HG03139 (cell line): ENCODE measurements around the gene HRC.
"Not testable (repeated sequence)": the region's sequence is repeated elsewhere in the genome, so short reads cannot be mapped to it uniquely, and the experiment has no call there.

Experiments used
- ATAC-seq: cut with Tn5 transposase; IDR thresholded peaks from one replicate; pipeline ENCODE4 v1.9.1; 2021; ENCODE audit not compliant: unreplicated experiment

The HRC gene, protein sequence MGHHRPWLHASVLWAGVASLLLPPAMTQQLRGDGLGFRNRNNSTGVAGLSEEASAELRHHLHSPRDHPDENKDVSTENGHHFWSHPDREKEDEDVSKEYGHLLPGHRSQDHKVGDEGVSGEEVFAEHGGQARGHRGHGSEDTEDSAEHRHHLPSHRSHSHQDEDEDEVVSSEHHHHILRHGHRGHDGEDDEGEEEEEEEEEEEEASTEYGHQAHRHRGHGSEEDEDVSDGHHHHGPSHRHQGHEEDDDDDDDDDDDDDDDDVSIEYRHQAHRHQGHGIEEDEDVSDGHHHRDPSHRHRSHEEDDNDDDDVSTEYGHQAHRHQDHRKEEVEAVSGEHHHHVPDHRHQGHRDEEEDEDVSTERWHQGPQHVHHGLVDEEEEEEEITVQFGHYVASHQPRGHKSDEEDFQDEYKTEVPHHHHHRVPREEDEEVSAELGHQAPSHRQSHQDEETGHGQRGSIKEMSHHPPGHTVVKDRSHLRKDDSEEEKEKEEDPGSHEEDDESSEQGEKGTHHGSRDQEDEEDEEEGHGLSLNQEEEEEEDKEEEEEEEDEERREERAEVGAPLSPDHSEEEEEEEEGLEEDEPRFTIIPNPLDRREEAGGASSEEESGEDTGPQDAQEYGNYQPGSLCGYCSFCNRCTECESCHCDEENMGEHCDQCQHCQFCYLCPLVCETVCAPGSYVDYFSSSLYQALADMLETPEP

DNA sequence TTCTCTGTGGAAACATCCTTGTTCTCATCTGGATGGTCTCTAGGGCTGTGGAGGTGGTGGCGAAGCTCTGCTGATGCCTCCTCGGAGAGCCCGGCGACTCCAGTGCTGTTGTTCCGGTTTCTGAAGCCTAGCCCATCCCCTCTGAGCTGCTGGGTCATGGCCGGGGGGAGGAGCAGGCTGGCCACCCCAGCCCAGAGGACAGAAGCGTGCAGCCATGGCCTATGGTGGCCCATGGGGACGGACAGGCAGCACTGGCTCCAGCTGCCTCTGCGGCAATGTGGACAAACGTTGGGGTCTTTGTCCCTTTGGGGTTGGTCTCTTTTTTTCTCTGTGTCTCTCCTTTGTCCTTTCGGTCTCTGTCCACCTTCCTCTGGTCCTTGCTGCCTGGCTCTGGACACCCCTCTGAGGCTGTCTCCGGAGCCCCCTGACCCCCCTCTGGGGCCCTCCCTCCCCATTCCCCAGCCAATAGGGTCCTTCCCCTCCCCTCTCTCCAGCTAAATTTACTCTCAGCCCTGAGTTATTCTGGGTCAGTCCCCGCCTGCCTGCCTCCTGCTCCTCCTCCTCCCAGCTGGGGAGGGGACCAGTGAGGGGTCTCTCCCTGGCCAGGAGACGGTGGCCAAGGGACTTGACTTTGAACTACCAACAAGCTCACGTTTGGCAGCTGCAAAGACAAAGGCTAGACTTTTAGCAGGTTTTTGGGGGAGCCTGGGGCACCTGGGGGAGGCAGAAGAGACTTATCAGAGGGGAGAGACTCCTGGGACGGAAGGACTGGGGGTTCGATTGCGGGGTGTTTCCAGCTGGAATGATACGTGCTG, at the start of gene HRC:
HRC (minus strand) TSS at position 392 of the 815 bp plus-strand sequence; CDS start at position 233, 159 bp downstream.
- no peak for ATAC-seq

DNA sequence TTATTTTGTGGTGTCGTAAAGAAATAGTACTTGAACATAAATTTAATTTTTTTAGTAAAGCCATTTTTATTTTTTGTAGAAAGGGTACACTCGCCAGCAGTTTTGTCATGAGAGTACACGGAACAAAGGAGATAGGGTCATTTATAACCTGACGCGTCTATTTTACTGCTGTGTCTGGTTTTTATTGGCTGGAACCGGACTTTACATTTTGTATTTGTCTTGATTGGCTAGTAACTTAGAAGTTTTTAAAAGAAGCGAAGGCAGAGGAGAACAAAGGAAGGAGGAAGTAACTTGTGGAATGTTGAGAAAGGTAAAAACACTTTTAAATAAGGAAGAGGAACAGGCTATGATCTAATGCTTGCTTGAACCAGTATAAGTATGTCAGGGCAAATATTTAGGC, 45.8 kb upstream of the HRC start:
- no peak for ATAC-seq

DNA sequence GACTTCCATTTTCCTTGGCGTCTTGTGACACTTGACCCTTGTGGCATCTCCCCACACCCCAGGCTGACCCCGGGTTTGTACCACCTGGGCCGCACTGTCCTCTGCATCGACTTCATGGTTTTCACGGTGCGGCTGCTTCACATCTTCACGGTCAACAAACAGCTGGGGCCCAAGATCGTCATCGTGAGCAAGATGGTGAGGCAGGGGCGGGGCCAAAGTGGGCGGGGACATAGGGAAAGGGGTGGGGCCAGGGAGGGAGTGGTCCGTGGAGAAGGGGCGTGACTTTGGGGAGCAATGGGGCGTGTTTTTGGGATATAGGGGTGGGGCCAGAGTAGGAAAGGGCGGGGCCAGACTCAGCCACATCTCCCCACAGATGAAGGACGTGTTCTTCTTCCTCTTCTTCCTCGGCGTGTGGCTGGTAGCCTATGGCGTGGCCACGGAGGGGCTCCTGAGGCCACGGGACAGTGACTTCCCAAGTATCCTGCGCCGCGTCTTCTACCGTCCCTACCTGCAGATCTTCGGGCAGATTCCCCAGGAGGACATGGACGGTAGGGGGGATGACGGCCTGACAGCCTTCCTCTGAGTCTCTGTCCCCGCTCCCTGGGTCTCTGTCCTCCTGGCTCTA, 45.2 kb upstream of the HRC start:
- ATAC-seq: no peak

DNA sequence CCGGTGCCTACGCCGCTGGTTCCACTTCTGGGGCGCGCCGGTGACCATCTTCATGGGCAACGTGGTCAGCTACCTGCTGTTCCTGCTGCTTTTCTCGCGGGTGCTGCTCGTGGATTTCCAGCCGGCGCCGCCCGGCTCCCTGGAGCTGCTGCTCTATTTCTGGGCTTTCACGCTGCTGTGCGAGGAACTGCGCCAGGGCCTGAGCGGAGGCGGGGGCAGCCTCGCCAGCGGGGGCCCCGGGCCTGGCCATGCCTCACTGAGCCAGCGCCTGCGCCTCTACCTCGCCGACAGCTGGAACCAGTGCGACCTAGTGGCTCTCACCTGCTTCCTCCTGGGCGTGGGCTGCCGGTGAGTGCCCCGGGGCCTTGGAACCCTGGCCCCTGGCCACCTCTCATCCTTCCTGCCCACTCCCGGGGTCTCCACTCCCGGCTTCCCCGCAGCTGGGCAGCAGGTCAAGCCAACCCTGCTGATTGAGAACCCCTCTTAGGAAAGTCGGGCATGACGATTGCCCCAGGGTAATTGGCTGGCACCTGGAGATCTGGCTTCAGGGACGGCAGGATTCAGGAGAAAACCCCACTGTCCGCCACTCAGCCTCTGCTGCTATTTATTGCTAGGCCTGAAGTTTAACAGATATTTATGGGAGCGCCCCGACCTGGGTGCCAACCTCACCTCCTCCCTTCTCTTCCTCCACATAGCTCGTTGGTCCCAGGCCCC, 41.5 kb upstream of the HRC start:
- ATAC-seq: no peak

DNA sequence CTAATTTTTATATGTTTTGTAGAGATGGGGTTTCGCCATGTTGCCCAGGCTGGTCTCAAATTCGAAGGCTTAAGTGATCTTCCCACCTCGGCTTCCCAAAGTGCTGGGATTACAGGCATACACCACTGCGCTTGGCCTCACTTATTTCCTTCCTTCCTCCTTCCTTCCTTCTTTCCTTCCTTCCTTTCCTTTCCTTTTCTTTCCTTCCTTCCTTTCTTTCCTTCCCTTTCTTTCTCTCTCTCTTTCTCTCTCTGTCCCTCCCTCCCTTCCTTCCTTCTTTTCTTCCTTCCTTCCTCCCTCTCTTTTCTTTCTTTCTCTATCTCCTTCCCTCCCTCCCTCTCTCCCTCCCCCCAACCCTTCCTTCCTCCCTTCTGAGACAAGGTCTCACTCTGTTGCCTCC, 39.2 kb upstream of the HRC start:
- ATAC-seq: no peak

DNA sequence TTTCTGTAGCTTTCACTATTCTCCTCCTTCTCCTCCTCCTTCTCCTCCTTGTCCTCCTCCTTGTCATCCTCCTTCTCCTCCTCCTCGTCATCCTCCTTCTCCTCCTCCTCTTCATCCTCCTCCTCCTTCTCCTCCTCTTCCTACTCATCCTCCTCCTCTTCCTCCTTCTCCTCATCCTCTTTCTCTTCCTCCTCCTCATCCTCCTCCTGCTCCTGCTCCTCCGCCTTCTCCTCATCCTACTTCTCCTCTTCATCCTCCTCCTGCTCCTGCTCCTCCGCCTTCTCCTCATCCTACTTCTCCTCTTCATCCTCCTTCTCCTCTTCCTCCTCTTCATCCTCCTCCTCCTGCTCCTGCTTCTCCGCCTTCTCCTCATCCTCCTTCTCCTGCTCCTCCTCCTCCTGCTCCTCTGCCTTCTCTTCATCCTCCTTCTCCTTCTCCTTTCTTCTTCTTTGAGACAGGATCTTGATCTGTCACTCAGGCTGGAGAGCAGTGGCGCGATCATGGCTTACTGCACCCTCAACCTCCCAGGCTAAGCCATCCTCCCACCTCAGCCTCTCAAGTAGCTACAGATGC, 38.7 kb upstream of the HRC start:
- no peak for ATAC-seq

DNA sequence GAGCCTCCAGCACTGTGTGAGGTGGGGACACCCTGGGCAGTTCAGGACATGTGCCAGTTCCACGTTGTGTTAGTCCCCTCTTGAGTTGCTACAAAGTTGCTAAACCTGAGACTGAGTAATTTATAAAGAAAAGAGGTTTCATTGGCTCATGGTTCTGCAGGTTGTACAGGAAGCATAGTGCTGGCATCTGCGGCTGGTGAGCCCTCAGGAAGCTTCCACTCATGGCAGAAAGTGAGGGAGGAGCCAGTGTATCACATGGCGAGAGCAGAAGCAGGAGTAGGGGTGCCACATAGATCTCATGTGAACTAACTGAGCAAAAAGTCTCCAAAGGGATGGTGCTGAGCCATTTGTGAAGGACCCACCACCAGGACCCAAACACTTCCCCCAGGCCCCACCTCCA, 35.6 kb upstream of the HRC start:
- ATAC-seq: no peak

DNA sequence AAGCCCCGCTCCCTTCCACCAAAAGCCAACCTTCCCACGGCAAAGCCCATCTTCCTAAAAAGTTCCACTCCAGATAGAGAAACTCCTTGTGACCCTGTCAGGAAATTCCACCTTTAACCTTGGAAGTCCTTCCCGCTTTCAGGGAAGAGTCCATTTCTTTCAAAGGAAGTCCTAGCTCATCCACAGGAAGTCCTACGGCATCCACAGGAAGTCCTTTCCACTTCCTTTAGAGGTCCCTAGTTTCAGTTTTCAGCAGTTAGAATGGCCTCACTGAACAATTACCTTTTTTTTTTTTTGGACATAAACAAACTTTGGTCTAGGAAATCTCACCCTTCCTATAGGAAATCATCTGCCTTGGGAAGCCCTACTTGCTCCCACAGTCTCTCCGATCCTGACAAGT, 34.1 kb upstream of the HRC start:
- no peak for ATAC-seq

DNA sequence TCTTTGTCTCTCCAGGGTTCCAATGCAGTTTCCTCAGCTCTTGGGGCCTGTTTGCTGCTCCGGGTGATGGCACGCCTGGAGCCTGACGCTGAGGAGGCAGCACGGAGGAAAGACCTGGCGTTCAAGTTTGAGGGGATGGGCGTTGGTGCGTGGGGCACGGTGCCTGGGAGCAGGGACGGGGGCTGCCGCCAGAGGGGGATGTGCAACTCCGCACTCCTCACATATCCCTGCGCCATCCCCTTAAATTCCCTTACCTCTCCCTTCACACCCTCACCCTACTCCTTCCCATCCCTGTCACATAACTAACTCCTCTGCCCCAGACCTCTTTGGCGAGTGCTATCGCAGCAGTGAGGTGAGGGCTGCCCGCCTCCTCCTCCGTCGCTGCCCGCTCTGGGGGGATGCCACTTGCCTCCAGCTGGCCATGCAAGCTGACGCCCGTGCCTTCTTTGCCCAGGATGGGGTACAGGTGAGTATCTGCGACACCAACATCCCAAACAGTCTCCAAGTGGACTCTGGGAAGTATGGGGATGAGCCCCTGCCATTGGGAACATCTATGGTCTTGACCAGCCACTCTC, 33.5 kb upstream of the HRC start:
- ATAC-seq: no peak

DNA sequence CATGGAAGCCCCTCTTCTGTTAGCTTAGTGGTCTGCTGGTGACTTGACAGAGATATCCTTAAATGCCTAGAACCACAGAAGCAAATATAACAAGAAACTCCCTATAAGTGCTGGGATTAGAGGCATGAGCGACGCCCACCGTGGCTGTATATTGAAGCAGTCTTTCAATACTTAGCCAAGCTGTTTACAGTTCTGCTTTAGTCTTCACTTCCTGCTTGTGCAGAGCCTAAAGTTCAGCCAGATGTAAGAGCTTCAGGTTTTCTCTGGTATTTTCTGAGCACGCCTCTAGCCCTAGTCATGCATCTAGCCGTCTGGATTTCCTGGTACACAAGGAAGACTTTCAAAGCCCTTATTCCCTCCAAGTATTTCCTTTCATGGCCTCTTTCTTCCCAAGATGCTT, 30.9 kb upstream of the HRC start:
- ATAC-seq: no peak

DNA sequence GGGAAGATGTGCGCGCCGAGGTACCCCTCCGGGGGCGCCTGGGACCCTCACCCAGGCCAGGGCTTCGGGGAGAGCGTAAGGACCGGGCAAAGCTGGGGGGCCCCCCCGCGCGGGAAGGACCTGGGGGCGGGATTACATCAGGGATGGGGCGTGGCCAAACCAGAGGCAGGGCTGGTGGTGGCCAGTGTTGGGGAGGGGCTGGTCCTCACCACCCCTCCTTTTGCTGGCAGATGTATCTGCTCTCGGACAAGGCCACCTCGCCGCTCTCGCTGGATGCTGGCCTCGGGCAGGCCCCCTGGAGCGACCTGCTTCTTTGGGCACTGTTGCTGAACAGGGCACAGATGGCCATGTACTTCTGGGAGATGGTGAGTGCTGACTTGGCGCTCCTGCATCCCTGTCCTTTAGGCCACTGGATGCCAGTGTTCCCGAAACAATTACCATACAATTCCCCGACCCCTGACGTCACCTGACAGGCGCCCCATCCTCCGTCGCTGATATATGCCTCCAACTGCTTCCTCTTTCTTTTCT, 27.7 kb upstream of the HRC start:
- no peak for ATAC-seq

DNA sequence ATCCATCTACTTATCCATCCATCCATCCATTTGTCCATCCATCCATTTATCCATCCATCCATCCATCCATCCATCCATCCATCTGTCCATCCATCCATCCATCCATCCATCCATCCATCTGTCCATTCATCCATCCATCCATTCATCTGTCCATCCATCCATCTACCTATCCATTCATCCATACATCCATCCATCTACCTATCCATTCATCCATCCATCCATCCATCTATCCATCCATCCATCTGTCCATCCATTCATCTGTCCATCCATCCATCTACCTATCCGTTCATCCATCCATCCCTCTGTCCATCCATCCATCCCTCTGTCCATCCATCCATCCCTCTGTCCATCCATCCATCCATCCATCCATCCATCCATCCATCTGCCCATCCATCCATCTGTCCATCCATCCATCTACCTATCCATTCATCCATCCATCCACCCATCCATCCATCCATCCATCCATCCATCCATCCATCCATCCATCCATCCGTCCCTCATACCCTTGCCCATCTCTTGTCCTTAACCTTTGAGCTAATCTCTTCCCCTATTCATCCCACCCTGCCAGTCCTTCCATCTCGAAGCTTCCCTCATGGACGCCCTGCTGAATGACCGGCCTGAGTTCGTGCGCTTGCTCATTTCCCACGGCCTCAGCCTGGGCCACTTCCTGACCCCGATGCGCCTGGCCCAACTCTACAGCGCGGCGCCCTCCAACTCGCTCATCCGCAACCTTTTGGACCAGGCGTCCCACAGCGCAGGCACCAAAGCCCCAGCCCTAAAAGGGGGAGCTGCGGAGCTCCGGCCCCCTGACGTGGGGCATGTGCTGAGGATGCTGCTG, 27.0 kb upstream of the HRC start:
- ATAC-seq: not testable (repeated sequence)

DNA sequence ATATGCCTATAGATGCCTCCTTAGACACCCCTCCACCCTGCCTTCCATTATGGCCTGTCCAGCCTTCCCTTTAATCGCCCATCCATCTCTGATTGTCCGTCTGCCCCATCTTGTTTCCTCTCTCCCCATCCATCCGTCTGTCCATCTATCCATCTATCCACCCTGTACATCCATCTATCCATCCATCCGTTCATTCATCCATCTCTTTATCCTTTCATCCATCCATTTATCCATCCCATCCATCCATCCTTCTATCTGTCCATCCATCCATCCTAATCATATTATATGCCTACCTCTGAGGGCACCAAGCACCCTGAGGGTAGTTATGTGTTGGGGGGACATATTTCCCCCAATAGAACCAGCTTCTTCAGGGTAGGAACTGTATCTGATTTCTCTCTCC, 25.5 kb upstream of the HRC start:
- no peak for ATAC-seq

DNA sequence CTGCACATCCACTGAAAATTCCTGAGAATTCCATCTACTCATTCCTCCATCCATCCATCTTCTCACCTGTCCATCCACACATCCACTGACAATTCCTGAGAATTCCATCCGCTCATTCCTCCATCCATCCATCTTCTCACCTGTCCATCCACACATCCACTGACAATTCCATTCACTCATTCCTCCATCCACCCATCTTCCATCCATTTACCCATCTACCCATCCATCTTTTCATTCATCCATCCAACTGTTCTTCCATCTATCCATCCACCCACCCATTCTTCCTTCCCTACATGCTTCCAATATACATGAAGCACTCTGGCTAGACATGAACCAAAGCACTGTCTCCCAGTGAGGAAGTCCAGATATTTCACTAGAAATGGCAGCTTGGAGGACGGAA, 18.0 kb upstream of the HRC start:
- no peak for ATAC-seq

DNA sequence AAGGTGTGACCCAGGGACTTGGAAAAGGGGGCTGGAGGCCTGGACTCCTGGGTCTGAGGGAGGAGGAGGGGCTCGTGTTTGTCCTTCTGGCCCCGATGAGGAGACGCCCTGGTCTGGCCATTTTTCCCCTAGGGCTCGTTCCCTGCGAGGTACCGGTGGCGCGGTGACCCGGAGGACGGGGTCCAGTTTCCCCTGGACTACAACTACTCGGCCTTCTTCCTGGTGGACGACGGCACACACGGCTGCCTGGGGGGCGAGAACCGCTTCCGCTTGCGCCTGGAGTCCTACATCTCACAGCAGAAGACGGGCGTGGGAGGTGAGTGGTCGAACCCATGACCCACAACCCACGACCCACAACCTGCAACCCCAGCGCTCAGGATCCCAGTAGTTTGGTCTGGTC, 13.2 kb upstream of the HRC start:
- ATAC-seq: no peak

DNA sequence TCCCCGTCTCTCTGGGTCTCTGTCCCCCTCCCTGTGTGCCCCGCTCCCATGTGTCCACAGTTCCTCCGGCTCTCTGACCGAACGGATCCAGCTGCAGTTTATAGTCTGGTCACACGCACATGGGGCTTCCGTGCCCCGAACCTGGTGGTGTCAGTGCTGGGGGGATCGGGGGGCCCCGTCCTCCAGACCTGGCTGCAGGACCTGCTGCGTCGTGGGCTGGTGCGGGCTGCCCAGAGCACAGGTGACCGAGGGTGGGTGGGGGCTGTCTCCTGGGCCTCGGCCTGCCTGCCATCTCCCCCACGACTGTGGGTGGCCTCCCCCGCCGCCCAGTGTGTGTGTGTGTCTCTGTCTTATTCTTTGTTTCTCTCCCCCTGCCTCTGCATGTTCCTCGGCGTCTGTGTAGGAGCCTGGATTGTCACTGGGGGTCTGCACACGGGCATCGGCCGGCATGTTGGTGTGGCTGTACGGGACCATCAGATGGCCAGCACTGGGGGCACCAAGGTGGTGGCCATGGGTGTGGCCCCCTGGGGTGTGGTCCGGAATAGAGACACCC, 12.7 kb upstream of the HRC start:
- no peak for ATAC-seq

DNA sequence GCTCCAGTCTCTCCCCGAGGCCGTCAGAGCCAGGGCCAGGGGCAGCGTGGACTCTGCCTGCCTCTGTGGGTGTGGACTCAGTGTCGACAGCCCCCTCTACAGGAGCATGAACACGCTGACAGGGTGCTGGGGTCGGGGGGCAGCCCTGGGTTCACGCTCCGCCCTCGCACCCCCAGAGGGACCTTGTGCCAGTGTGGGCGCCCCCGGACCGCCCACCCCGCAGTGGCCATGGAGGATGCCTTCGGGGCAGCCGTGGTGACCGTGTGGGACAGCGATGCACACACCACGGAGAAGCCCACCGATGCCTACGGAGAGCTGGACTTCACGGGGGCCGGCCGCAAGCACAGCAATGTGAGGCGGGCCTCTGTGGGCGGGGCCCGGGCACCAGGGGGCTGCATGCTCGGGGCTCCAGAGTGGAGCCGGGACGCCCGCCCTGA, 10.7 kb upstream of the HRC start:
- no peak for ATAC-seq

DNA sequence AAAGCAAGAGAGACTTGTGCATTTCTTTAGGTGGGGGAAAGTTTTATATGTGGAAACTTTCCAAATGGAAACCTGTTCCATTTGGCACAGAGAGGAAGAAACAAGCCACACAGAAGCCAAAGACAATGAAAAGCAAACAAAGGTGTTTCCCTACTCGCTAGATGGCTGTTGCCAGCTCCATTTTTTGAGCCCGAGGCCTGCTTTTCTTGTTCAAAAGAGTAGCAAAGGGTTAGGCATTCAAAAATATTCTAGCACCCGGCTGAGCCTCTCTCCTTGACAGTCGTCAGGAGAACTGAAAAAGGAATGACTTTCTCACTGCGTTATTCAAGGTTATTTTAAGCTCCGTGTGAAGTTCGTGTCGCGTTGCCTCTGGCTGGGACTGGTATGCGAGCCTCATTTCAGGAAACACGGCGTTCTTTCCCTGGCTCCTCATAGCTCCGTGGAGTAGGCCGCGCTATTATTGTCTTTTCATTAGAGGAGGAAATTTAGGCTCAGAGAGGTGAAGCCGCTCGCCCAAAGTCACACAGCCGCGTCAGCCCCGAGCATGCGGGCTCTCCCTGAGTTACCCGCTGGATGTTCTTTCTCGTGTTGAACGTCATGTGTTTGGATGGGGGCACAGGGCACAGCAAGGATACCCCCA, 10.0 kb upstream of the HRC start:
- ATAC-seq: no peak
